ENCODE data around the gene NAGA. TPM values are rescaled to one million over a fixed set of nuclear protein-coding genes. Genes with fewer than 3 reads are reported as not detected.

The NAGA gene
- total and polyA plus RNA-seq, 12 donors: 7.4 to 54.0 (median 25.8) TPM

- intact Hi-C loops (cut with DNase I): no loop called here
- Histone ChIP-seq H3K27ac (no peak overlapping the region), H3K36me3 (replicated peaks in 1 of 2) (peaks cover 0 to 25% of the 10 kb centered on the region in 2 donors), H3K4me1 (replicated peaks in 1 of 2) (no peaks in the 10 kb centered on the region), H3K27me3 (no peaks in the 10 kb centered on the region), H3K4me3 (no peak overlapping the region), H3K9me3 (replicated peaks in 1 of 3) (no peaks in the 10 kb centered on the region)
- TF ChIP-seq CTCF (IDR thresholded peaks at IDR 0.05): no peak
- TF ChIP-seq POLR2A (IDR thresholded peaks at IDR 0.05): no peak
- no peak for DNase-seq
- WGBS, 4 donors: 96 to 100% (median 97%) methylated on average over 1 of the region's 1 CpG
Observed at GRCh38 chr22:42056757-42057511, 13.7 kb downstream of the NAGA start.

- no peak for DNase-seq
- WGBS, 4 donors: 88 to 97% (median 90%) methylated on average over 3 of the region's 3 CpGs
- H3K9me3 ChIP-seq (replicated peaks in 1 of 3): no peaks in the 10 kb centered on the region
- intact Hi-C loops (cut with DNase I): no loop called here
- no peaks in the 10 kb centered on the region for H3K4me1 ChIP-seq (replicated peaks in 1 of 2)
- TF ChIP-seq POLR2A (IDR thresholded peaks at IDR 0.05) (no peak), CTCF (IDR thresholded peaks at IDR 0.05) (no peak)
- H3K4me3 ChIP-seq: no peak overlapping the region
- H3K27ac ChIP-seq: no peak overlapping the region
- no peaks in the 10 kb centered on the region for H3K36me3 ChIP-seq (replicated peaks in 1 of 2)
- no peaks in the 10 kb centered on the region for H3K27me3 ChIP-seq
Observed at GRCh38 chr22:42052765-42053164, 17.8 kb downstream of the NAGA start.

GRCh38 chr22:42050641-42051180, 19.9 kb downstream of the NAGA start:
- no peaks in the 10 kb centered on the region for H3K36me3 ChIP-seq (replicated peaks in 1 of 2)

GRCh38 chr22:42041784-42042183, 28.8 kb downstream of the NAGA start:
- intact Hi-C loops (cut with DNase I): no loop called here

More at GRCh38 chr22:42050641-42051180, 19.9 kb downstream of the NAGA start:
- Histone ChIP-seq H3K27ac (no peak overlapping the region), H3K4me3 (no peak overlapping the region), H3K9me3 (replicated peaks in 1 of 3) (no peaks in the 10 kb centered on the region), H3K4me1 (replicated peaks in 1 of 2) (no peaks in the 10 kb centered on the region), H3K27me3 (no peaks in the 10 kb centered on the region)
- DNase-seq: no peak
- intact Hi-C loops (cut with DNase I): no loop called here
- no peak for TF ChIP-seq POLR2A (IDR thresholded peaks at IDR 0.05)
- TF ChIP-seq CTCF (IDR thresholded peaks at IDR 0.05): no peak
- WGBS, 4 donors: 66 to 80% (median 74%) methylated on average over 2 of the region's 2 CpGs

More at GRCh38 chr22:42041784-42042183, 28.8 kb downstream of the NAGA start:
- DNase-seq: no peak
- Histone ChIP-seq H3K9me3 (replicated peaks in 1 of 3) (peaks cover 0 to 4% (median 0%) of the 10 kb centered on the region in 3 donors), H3K4me1 (replicated peaks in 1 of 2) (no peaks in the 10 kb centered on the region), H3K4me3 (no peak overlapping the region), H3K27ac (no peak overlapping the region), H3K36me3 (replicated peaks in 1 of 2) (no peaks in the 10 kb centered on the region), H3K27me3 (no peaks in the 10 kb centered on the region)
- TF ChIP-seq POLR2A (IDR thresholded peaks at IDR 0.05) (no peak), CTCF (IDR thresholded peaks at IDR 0.05) (no peak)

All from adrenal gland (tissue), 12 donors.